Measurements from ENCODE around the gene NF1. TPM values are rescaled to one million over a fixed set of nuclear protein-coding genes. Genes with fewer than 3 reads are reported as not detected.

The NF1 gene
- total RNA-seq, 4 donors from 2014 or later = 23.6 to 47.3 (median 32.0) TPM

- ATAC-seq (no peak), DNase-seq (no peak)
- Histone ChIP-seq H3K4me3 (no peak overlapping the region), H3K9me3 (no peaks in the 10 kb centered on the region), H3K36me3 (no peaks in the 10 kb centered on the region), H3K4me1 (no peaks in the 10 kb centered on the region), H3K27ac (no peak overlapping the region), H3K27me3 (no peaks in the 10 kb centered on the region)
- in situ Hi-C loops (cut with MboI; ENCODE audit: low sequenced_read_pairs in 4 of 4) = loop anchor here in 1 of 4 donors (25.0 kb wide), 1 partner anchor 109 kb away; no protein-coding TSS in a partner anchor
- intact Hi-C loops (cut with DNase I; ENCODE audit: low total_unique reads) = no loop called here
- TF ChIP-seq POLR2A (IDR thresholded peaks at IDR 0.05) = no peak
- TF ChIP-seq CTCF (IDR thresholded peaks at IDR 0.05 in 4 of 5, conservative IDR thresholded peaks at IDR 0.05 in 1 of 5) = no peak
Observed at GRCh38 chr17:31296142-31296541, 201.4 kb downstream of the NF1 start.

- TF ChIP-seq POLR2A (IDR thresholded peaks at IDR 0.05) (no peak), CTCF (IDR thresholded peaks at IDR 0.05 in 4 of 5, conservative IDR thresholded peaks at IDR 0.05 in 1 of 5) (no peak)
- in situ Hi-C loops (cut with MboI; ENCODE audit: low sequenced_read_pairs in 4 of 4) = loop anchor here in 1 of 4 donors (25.0 kb wide), 1 partner anchor 110 kb away; no protein-coding TSS in a partner anchor
Observed at GRCh38 chr17:31297090-31297489, 202.3 kb downstream of the NF1 start, which contains the start of gene OMG. OMG (minus strand) TSS chr17:31297239; CDS start chr17:31296331, 908 bp downstream.

DNA sequence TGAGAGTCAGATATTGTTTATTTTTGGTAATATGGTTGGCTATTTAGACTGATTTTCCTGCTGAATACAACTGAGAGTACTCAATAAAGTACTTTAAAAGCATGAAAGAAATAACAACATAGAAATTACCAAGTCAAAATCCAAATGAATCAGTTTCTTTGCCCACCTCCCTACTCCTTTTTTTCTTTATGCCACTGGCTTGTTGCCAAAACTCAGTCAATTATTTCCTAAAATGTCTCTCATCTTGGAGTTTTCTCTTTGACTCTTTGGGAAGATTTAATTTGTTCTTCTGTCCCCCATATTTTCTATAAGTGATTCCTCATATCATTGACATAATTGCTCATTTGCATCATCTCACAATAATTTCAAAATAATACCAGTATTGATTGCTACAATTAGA lies 204.8 kb downstream of the NF1 start:
- H3K9me3 ChIP-seq = no peaks in the 10 kb centered on the region
- DNase-seq (no peak), ATAC-seq (no peak)
- no peak overlapping the region for H3K4me3 ChIP-seq
- H3K4me1 ChIP-seq = no peaks in the 10 kb centered on the region
- TF ChIP-seq CTCF (IDR thresholded peaks at IDR 0.05 in 4 of 5, conservative IDR thresholded peaks at IDR 0.05 in 1 of 5) (no peak), POLR2A (IDR thresholded peaks at IDR 0.05) (no peak)
- intact Hi-C loops (cut with DNase I; ENCODE audit: low total_unique reads) (no loop called here), in situ Hi-C loops (cut with MboI; ENCODE audit: low sequenced_read_pairs in 4 of 4) (loop anchor here in 1 of 4 donors (25.0 kb wide), 1 partner anchor 112 kb away; no protein-coding TSS in a partner anchor)
- no peaks in the 10 kb centered on the region for H3K27me3 ChIP-seq
- H3K27ac ChIP-seq = no peak overlapping the region
- H3K36me3 ChIP-seq = no peaks in the 10 kb centered on the region

More at GRCh38 chr17:31297090-31297489, 202.3 kb downstream of the NF1 start, which contains the start of gene OMG:
- no peaks in the 10 kb centered on the region for H3K4me1 ChIP-seq
- H3K27me3 ChIP-seq = no peaks in the 10 kb centered on the region
- no peak within 1 kb of the TSS for H3K27ac ChIP-seq
- intact Hi-C loops (cut with DNase I; ENCODE audit: low total_unique reads) = no loop called here
- DNase-seq (no peak), ATAC-seq (no peak)
- no peak within 1 kb of the TSS for H3K4me3 ChIP-seq
- H3K9me3 ChIP-seq = no peaks in the 10 kb centered on the region
- no peaks in the 10 kb centered on the region for H3K36me3 ChIP-seq

- ATAC-seq (no peak), DNase-seq (no peak)
- intact Hi-C loops (cut with DNase I; ENCODE audit: low total_unique reads) = no loop called here
- Histone ChIP-seq H3K36me3 (no peaks in the 10 kb centered on the region), H3K27ac (no peak overlapping the region), H3K27me3 (no peaks in the 10 kb centered on the region), H3K4me1 (no peaks in the 10 kb centered on the region), H3K9me3 (no peaks in the 10 kb centered on the region), H3K4me3 (no peak overlapping the region)
- in situ Hi-C loops (cut with MboI; ENCODE audit: low sequenced_read_pairs in 4 of 4) = no loop called here
- TF ChIP-seq CTCF (IDR thresholded peaks at IDR 0.05 in 4 of 5, conservative IDR thresholded peaks at IDR 0.05 in 1 of 5) = no peak
- TF ChIP-seq POLR2A (IDR thresholded peaks at IDR 0.05) = no peak
Observed at GRCh38 chr17:31307640-31308039, 212.9 kb downstream of the NF1 start.
